OCI-M1 (cell line): Measurements from ENCODE around the gene FBXL17.

Source experiments
- DNase-seq: peaks from one replicate; lab custom pipeline; 2025; lab: John Stamatoyannopoulos, UW

FBXL17 gene

DNA sequence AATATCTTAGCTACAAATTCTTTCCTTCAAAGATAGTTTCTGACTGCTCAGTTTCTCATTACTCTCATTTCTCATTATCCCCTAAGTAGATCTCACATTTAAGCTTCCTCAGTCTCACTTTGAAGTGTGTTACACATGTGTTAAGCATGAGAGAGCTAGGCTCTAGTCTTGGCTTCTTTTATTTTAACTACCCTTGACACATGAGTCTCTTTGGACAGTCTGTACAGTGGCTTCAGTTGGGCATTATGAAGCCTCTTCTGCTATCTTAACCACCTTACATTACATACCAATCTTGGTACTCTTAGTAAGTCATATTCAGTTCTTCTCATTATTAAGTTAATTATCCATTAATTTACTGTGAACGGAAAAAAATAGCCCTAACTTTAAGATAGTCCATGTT, 232.5 kb downstream of the FBXL17 start:
- DNase-seq: no peak

DNA sequence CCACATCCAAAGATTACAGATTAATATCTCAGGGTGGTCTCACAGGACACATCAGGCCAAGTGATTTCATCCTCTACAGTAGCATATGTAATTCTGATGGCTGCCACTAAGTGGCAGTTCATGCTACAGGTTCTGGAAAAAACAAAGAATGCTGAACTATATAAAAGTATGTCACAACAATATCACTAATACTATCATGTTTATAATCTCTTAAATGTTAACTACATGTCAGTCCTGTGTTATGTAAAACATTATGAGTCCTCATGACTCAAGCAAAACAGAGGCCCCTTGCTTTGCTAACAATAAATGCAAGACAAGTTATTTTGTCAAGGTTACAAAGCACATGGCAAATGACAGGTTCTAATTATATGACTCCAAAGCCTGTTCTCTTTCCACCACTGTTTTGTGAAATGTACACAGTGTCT, 233.2 kb downstream of the FBXL17 start:
- peak; percentile 41 for DNase-seq

DNA sequence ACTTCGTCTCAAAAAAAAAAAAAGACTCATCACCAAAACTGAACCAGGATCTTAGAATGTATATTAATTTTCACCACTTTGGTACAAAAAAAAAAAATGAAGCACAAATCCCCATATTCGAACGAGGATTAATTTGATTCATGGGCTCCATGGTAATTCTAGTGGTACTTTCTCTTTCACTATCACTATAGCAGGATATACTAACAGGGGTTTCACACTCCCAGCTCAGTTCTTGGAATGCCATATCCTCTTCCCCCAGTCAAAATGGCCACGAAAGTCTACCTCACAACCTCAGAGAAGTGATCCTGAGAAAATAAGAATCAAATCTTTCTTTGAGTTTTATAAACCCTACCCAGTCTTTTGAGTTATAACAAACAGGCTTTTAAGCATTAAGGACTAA, 235.7 kb downstream of the FBXL17 start:
- peak; percentile 58 for DNase-seq

- no peak for DNase-seq
Observed at GRCh38 chr5:108145351-108145750, 236.5 kb downstream of the FBXL17 start.

DNA sequence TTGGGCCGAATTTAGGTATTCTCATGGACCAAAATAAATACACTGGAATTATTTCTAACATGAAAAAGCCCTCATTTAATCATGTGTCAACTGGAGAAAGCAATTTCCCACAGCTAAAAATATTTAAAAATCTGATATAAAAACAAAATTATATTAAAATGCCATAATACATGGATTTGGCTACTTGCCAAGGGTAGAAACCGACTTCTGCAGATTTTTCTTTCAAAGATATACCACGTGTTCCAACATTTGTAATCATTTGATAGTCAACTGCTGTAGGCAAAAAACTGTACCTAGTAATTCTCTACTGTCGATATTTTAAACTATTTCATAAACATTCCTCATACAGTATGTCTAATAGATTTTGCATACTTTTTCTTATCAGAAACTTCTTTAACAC, 237.6 kb downstream of the FBXL17 start:
- no peak for DNase-seq

- DNase-seq: no peak
Observed at GRCh38 chr5:108143581-108143980, 238.3 kb downstream of the FBXL17 start.

GRCh38 chr5:108141676-108142075, 240.2 kb downstream of the FBXL17 start:
- DNase-seq: no peak

- DNase-seq: no peak
Observed at GRCh38 chr5:108136493-108136892, 245.4 kb downstream of the FBXL17 start.

DNA sequence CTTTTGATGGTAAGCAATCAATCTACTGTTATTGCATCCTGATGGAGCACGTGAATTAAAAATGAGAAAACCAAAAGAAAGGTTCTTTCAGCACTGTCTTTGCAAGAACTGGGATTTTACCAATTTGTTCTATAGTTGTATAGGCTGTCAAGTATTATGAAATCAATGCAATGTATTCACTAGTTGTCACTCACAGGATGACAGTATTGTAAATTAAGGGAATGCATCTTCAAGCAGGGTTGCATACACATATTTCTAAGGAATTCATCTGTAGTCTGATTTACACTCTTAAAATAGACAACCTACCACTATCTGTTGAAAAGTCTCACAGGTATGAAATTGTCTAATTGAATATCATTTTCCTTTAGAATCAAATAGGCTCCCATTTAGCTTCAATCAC, 252.8 kb downstream of the FBXL17 start:
- DNase-seq: no peak

DNA sequence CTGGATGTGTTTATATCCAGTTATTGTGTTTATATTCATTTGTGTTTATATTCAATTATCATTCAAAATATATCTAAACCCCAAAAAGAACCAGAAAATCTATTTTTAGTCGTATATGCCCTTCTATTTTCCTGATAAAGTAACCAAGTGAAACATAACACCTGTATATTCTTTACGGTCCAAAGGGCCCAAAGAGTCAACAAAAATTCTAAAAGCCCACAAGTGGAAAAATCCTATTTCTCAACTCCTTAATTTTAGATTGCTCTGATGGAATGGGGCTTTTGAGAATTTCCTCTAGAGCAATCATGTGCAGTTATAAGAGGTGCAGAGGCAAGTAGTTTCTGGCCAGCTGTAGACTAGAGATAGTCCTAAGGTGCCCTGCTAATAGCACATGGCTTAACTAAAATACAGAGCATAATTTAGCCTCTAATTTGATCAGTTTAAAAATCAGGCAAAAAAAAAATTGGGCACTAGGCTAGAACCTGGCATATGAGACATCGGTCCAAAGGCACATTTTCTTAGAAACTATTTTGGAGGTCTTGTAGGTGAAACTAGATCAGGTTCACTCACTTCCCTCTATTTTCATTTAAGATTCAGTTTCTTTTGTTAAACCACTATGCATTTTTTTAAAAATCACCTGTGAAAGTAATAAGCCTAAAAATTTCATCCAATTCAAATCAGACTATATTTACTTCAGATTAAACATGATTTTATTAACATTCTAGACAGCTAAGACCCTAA, 256.0 kb downstream of the FBXL17 start:
- DNase-seq: no peak

DNA sequence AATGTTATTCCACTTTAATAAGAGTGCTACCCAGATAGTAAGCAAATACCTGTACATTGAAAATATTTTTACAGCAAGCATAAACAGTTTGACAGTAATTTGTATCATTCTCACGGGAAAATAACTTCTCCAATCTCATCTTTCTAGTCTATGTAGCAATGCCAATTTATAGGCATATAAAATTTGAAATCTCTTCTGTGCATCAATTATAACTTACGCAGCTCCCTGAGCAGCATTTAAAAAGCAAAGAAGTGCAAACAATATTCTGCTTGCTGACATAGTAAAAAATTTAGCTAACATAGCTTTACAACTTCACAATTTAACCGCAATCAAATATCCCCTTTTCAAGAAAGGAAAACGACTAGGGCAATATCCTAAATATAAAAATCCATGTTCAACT, 257.3 kb downstream of the FBXL17 start:
- no peak for DNase-seq

GRCh38 chr5:108122702-108123101, 259.2 kb downstream of the FBXL17 start:
- no peak for DNase-seq

DNA sequence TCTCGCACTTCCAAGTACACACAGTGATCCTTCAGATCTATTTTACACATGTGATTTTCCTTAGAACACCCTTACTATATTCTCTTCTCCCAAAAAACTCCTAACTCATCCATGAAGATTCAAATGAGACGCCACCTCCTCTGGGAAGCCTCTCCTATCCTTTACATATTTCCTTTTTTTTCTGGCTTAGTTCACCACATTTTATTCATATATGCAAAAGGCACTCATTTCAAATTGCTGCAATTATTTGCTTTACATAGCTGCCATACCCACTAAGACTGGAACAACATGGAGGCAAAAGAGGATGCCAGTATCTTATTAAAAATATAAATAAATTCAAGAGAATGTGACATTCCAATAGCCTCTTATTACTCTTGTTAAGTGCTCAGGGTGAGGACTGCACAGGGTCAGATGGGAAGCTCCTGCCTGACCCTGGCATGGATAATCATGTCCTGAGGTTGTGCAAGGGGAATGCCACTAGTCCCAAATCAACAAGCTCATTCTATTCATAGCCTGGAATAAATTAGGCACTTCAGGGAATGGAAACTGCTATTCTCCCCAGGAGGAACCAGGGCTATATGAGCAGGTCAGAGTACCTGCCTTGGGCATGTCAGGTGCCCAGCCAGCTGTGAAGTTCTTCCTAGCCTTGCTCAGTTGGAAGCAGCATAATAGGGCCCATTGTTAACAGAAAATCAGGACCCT, 262.9 kb downstream of the FBXL17 start:
- no peak for DNase-seq

- no peak for DNase-seq
Observed at GRCh38 chr5:108115673-108116072, 266.2 kb downstream of the FBXL17 start.

DNA sequence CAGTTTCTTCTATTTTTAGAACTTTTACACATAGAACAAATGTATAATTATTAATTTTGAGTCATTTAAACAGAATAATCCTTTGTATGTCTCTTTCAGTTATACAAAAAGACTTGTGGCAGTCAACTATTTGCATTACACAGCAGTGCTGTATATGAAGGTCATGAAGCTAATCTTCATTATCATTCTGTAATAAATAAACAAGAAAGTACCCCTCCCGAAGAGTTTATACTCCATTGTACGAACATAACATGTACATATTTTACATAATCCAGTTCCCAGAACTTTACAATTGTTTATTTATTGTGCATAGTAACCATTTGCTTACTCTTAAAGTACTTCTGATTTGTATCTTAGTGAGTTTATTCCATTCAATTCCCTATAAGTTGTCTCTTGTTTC, 267.9 kb downstream of the FBXL17 start:
- DNase-seq: no peak

DNA sequence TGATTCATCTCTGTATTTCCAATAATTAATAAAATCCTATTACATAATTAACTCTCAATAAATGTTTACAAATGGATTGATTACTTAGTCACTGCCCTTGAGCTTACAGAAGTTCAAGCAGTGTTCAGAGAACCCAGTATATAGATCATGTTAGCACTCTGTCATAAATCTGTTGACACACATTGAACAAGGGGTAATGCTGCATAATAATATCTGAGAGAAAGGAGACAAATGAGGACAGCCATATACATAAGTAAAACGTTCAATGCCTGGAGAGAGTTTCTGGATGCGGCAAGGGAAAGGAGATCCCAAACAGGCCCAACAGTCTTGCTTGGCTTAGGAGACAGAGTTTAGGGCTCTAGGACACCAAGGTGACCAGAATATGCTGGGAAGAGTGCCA, 270.2 kb downstream of the FBXL17 start:
- no peak for DNase-seq

DNA sequence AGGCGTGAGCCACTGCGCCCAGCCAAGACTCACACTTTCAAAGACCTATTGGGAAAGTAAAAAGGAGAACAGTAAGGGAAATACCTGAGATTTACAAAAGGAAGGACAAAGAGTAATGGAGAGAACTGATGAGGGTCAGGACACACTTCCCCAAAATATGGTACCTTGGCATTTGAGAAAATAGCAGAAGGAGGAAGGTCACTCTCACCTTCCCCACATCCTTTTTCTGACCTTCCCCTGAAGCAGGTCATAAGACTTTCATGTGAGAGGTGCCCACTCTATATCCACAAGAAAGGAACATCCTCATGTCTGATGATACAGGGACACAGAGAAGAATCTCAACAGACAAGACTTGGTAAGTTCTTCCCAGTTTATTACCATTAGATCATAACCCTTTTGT, 272.8 kb downstream of the FBXL17 start:
- DNase-seq: no peak

GRCh38 chr5:108104448-108104847, 277.4 kb downstream of the FBXL17 start:
- DNase-seq: no peak

- DNase-seq: no peak
Observed at GRCh38 chr5:108102463-108102862, 279.4 kb downstream of the FBXL17 start.

DNA sequence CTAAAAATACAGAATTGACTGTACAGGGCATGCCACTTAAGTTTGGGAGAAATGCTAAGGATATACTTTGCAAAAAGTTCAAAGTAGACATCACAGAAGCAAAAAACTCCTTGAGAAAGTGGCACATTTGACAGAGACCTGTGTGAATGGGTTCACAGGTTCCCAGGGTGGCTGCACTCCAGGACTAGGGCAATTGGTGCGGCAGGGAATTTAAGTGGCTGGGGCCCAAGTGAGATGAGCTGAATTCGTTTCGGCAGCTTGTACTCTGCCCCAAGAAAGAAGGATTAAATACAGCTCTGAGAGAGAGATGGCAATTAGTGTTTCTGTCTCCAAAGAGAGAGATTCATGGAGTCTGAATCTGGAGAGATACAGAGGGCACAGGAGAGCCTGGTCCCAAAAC, 280.1 kb downstream of the FBXL17 start:
- no peak for DNase-seq

DNA sequence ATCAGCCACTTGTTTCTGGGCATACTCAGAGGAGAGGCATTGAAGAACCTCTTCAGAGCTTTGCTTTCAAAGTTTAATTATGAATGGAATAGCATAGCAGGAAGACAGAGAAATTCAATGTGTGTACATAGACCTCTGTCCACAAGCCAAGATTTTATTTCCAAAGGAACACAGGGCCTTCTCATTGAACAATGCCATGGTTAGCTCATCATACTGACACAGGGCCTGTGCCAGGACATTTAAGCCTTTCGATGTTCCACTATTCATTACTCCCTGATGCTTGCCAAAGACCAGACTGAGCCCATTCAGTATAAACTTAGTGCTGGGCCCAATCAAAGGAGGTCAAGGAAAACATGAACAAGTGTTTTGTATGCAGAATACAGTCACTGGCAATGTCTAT, 280.8 kb downstream of the FBXL17 start:
- no peak for DNase-seq

DNA sequence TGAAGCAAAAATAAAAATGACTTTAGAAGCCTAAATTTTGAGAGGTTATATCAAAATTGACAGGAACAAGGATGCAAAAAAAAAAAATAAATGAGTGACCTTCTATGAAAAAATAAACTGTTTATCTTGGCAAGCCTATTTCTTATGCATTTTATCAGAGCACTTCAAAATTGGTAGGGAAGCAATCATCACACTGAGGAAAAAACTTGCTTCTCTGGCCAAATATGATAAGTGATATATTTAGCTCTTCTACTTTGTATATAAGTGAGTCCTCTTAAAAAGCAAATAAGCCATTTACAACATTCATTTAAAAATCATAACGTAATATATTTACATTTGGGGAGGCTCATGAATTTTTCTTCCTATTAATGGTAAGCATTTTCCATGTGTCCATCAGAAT, 287.1 kb downstream of the FBXL17 start:
- DNase-seq: no peak

GRCh38 chr5:108093186-108093585, 288.7 kb downstream of the FBXL17 start:
- peak; percentile 62 for DNase-seq

GRCh38 chr5:108090946-108091345, 291.0 kb downstream of the FBXL17 start:
- peak; percentile 33 for DNase-seq
